Ammon's horn (tissue), 1 donor: ENCODE data around the gene ZNF723.
"Not testable (repeated sequence)": the region's sequence is repeated elsewhere in the genome, so short reads cannot be mapped to it uniquely, and the experiment has no call there.

Experiments
- DNase-seq: peaks from one replicate; pipeline ENCODE4 v3.0.0-alpha.2; 2016; ENCODE audit warnings: low spot score

ZNF723 gene

GRCh38 chr19:22832031-22832762, at the start of gene ZNF723:
Gene ZNF723, plus strand, starts transcription at chr19:22832291. Its CDS starts 89 bp downstream, at chr19:22832380.
- DNase-seq = no peak

DNA sequence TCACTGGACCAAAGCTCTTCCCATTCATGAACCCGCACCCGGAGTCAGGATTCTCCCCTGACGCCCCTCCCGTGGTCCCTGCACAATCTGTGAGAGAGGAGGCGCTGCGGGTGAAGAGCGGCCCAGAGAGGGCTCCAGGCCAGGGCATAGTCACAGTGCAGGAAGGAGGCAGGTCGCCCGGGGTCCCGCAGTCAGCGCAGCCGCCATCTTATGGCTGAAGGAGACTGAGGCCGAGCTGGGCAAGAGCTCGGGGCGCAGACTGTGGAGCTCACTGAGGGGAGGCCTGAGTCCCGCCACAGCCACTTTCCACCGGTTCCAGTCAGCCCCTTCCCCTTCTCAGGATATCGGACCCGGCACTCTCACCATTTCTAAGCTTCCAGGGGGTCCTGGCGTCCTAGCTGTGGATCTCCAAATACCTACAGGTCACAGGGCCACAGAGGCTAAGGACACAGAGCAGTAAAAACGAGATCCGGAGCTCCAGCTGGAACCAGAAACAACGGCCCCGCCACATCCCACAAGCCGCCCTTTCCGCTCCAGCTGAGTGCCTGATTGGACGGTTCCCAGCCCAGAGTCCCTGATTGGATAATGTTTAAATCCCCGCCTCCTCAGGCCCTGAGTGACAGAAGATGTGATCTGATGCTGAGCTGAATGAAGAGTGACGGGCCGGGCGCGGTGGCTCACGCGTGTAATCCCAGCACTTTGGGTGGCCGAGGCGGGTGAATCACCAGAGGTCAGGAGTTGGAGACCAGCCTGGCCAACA, 48.3 kb upstream of the ZNF723 start, which contains the start of gene ZNF99:
TSS of gene ZNF99 (minus strand) at position 501 of the 760 bp plus-strand sequence. CDS start at position 366, 135 bp downstream.
- peak; percentile 85 for DNase-seq

DNA sequence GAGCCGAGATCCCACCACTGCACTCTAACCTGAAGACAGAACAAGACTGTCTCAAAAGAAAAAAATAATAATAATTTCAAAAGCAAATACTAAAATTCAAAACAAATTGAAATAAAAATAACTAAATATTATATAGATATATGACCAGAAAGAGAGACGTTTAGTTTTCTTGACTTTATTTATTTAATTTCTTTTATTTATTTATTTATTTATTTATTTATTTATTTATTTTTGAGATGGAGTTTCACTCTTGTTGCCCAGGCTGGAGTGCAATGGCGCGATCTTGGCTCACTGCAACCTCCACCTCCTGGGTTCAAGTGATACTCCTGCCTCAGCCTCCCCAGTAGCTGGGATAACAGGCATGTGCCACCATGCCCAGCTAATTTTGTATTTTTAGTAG, 39.2 kb upstream of the ZNF723 start:
- not testable (repeated sequence) for DNase-seq

GRCh38 chr19:22797040-22797439, 35.1 kb upstream of the ZNF723 start:
- no peak for DNase-seq

GRCh38 chr19:22806418-22806817, 25.7 kb upstream of the ZNF723 start:
- DNase-seq = no peak

DNA sequence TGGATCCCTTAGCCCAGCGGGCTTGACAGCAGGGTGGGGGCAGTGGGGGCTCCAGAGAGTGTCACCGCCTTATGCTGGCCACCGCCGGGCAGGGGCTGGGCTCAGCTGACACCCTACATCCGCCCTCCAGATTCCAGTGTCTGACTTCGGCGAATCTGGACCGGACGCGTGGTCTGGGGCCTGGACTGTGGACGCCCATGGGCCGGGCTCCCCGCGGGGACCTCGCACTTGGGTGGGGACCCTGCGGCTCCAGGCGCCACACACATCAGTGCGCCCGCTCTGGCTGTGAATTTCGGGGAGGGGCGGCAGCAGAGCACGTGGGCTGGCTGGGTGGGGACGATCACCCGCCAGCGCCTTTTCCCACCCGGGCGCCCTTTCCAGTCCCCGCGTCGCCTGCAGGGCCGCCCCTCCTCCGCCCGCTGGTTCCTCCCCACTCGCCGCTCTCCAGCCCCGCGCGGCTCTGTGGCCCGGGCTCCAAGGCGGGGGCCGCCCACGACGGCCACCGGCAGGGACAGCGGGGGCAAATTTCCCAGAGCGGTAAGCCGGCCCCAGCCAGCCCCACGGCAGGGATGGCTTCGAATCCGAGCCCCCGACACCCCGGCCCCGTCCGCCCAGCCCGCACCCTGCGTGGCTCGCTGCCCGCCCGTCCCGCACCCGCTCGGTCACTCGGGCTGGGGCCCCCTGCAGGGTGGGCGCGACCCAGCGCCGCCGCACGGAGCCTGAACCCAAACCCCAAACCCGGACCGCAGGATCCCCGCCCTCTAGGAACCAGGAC, 24.8 kb upstream of the ZNF723 start:
- DNase-seq = no peak

- DNase-seq = no peak
Measured at GRCh38 chr19:22814124-22814523, 18.0 kb upstream of the ZNF723 start.

DNA sequence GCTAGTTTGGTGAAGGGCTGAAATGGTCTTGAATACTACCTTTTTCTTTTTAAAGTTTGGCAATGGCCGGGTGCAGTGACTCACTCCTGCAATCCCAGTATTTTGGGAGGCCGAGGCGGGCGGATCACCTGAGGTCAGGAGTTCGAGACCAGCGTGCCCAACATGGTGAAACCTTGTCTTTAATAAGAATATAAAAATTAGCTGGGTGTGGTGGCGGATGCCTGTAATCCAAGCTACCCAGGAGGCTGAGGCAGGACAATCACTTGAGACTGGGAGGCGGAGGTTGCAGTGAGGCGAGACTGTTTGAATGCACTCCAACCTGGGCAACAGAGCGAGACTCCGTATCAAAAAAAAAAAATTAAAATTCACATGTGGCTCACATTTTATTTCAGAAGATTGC, 880 bp upstream of the ZNF723 start:
- DNase-seq = no peak

DNA sequence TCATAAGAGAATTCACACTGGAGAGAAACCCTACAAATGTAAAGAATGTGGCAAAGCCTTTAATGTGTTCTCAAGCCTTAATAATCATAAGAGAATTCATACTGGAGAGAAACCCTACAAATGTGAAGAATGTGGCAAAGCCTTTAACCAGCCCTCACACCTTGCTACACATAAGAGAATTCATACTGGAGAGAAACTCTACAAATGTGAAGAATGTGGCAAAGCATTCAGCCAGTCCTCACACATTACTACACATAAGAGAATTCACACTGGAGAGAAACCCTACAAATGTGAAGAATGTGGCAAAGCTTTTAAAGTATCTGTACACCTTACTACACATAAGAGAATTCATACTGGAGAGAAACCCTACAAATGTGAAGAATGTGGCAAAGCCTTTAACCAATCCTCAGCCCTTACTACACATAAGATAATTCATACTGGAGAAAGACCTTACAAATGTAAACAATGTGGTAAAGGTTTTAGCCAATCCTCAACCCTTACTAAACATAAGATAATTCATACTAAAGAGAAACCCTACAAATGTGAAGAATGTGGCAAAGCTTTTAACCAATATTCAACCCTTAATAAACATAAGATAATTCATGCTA, 25.7 kb downstream of the ZNF723 start:
- DNase-seq = not testable (repeated sequence)

DNA sequence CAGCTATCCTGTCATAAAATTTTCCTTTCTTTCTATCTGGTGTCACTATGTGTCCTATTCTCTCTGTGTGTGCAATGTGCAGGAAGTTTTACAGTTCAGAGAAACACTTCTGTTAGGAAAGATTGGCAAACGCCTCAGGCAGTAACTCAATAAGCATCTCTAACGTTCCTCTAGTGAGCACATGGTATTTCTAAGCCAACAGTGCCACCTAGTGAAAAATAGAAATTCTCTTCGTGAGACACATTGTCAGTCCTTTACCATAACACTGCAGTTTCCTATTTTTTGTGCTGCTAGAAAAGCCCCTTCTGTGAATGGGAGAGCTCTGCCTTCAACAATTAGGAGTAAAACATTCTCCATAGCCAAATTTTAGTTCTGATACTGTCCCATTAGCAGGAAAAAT, 50.7 kb downstream of the ZNF723 start:
- DNase-seq = peak; percentile 68

- DNase-seq = no peak
Measured at GRCh38 chr19:22893855-22894270, 61.8 kb downstream of the ZNF723 start.

DNA sequence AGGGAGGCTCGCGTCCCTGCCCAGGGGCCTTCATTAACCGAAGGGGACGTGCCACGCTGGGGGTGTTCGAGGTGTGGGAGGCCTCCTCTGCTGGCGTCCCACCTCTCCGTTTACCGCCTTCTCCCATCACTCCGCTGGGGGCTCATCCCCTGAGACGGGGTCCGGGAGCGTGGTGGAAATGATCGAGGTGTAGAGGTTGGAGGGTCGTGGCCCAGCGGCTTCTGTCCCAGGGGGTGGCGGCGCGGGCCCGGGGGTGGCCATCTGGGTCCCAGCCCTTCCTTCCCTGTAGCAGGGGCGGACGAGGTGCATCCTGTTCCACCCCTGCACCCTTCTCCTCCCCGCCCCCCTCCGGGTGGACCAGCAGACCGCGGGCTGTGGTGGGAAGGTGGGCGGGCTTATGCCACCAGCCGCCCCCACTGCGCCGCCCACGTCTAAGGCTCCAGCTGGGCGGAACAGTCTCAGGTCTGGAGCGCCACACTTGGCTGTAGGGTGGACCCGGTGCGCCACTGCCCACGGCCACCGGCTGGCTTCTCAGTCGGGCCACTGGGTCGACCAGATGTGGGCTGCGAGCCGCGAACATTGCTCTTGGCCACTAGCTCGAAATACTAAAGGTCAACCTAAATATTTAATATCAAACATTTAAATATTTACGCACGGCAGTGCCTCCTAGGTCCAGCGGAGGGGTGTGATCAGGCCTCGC, 69.5 kb downstream of the ZNF723 start:
- DNase-seq = no peak
